Endometrial microvascular endothelial cells (primary cell): Measurements from ENCODE around the gene ABLIM3. TPM values are rescaled to one million over a fixed set of nuclear protein-coding genes. Genes with fewer than 3 reads are reported as not detected.

Experiments used
- in situ Hi-C: cut with HindIII; loops from 2 replicates; pipeline ENCODE4 v1.10.0; 2017; ENCODE audit warnings: low sequenced_read_pairs, low pct_unique_long_range_greater_than_20kb; ENCODE audit errors: inconsistent ontology term
- total RNA-seq: library from RNA; depleted of rRNA; stranded (reverse); fragments of >200 nt; gene quantifications from one replicate; pipeline ENCODE4 v1.2.3, GENCODE V29; 2015; ENCODE audit errors: inconsistent ontology term

ABLIM3 gene
- total RNA-seq, 1 donor from 2014 or later = 62.1 TPM

GRCh38 chr5:149227168-149227826 is 86.0 kb downstream of the ABLIM3 start:
- in situ Hi-C loops = no loop called here

- in situ Hi-C loops = no loop called here
Measured at GRCh38 chr5:149228618-149229297, 87.5 kb downstream of the ABLIM3 start.

GRCh38 chr5:149229298-149229937 is 88.1 kb downstream of the ABLIM3 start:
- in situ Hi-C loops = no loop called here

- in situ Hi-C loops = no loop called here
Measured at GRCh38 chr5:149235841-149236240, 94.5 kb downstream of the ABLIM3 start.

GRCh38 chr5:149237662-149238061 is 96.4 kb downstream of the ABLIM3 start:
- in situ Hi-C loops = no loop called here

GRCh38 chr5:149238540-149238939 is 97.2 kb downstream of the ABLIM3 start:
- in situ Hi-C loops = no loop called here

- in situ Hi-C loops = no loop called here
Measured at GRCh38 chr5:149239917-149240316, 98.6 kb downstream of the ABLIM3 start.

- in situ Hi-C loops = no loop called here
Measured at GRCh38 chr5:149240354-149240998, 99.2 kb downstream of the ABLIM3 start.

GRCh38 chr5:149242339-149242738 is 101.0 kb downstream of the ABLIM3 start:
- in situ Hi-C loops = no loop called here

GRCh38 chr5:149246906-149247305 is 105.6 kb downstream of the ABLIM3 start:
- in situ Hi-C loops = no loop called here

- in situ Hi-C loops = no loop called here
Measured at GRCh38 chr5:149247726-149248125, 106.4 kb downstream of the ABLIM3 start.

- in situ Hi-C loops = no loop called here
Measured at GRCh38 chr5:149251546-149251945, 110.3 kb downstream of the ABLIM3 start.

GRCh38 chr5:149254506-149254905 is 113.2 kb downstream of the ABLIM3 start:
- in situ Hi-C loops = no loop called here

GRCh38 chr5:149256451-149256850 is 115.2 kb downstream of the ABLIM3 start:
- in situ Hi-C loops = no loop called here

GRCh38 chr5:149257131-149257530 is 115.8 kb downstream of the ABLIM3 start:
- in situ Hi-C loops = no loop called here

GRCh38 chr5:149257889-149258705 is 116.8 kb downstream of the ABLIM3 start:
- in situ Hi-C loops = no loop called here

- in situ Hi-C loops = no loop called here
Measured at GRCh38 chr5:149260761-149261160, 119.5 kb downstream of the ABLIM3 start.

GRCh38 chr5:149261246-149261645 is 120.0 kb downstream of the ABLIM3 start:
- in situ Hi-C loops = no loop called here

GRCh38 chr5:149262315-149262714 is 121.0 kb downstream of the ABLIM3 start:
- in situ Hi-C loops = no loop called here
